ENCODE measurements around the gene LRBA.
"Not testable (repeated sequence)": the region's sequence is repeated elsewhere in the genome, so short reads cannot be mapped to it uniquely, and the experiment has no call there.

DNA sequence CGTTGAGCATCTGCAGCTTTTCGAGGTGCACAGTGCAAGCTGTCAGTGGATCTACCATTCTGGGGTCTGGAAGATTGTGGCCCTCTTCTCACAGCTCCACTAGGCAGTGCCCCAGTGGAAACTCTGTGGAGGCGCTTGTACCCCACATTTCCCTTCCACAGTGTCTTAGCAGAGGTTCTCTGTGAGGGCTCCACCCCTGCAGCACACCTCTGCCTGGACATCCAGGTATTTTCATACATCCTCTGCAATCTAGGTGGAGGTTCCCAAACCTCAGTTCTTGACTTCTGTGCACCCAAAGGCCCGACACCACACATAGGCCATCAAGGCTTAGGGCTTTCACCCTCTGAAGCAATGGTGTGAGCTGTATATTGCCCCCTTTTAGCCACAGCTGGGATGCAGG lies 57.1 kb downstream of the LRBA start:
- TF ChIP-seq, protein P1, sequence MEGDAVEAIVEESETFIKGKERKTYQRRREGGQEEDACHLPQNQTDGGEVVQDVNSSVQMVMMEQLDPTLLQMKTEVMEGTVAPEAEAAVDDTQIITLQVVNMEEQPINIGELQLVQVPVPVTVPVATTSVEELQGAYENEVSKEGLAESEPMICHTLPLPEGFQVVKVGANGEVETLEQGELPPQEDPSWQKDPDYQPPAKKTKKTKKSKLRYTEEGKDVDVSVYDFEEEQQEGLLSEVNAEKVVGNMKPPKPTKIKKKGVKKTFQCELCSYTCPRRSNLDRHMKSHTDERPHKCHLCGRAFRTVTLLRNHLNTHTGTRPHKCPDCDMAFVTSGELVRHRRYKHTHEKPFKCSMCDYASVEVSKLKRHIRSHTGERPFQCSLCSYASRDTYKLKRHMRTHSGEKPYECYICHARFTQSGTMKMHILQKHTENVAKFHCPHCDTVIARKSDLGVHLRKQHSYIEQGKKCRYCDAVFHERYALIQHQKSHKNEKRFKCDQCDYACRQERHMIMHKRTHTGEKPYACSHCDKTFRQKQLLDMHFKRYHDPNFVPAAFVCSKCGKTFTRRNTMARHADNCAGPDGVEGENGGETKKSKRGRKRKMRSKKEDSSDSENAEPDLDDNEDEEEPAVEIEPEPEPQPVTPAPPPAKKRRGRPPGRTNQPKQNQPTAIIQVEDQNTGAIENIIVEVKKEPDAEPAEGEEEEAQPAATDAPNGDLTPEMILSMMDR (conservative IDR thresholded peaks at IDR 0.05 in 1 of 2, IDR thresholded peaks at IDR 0.05 in 1 of 2; ENCODE audit: low read depth in 1 of 2, low read length in 2 of 2): not testable (repeated sequence)
- not testable (repeated sequence) for TF ChIP-seq EZH2 (IDR thresholded peaks at IDR 0.05; ENCODE audit: low read length, missing control alignments)

Data from fibroblast of lung (primary cell).